ENCODE data around the gene ATP8A2. TPM values are rescaled to one million over a fixed set of nuclear protein-coding genes. Genes with fewer than 3 reads are reported as not detected.
"Not testable (repeated sequence)": the region's sequence is repeated elsewhere in the genome, so short reads cannot be mapped to it uniquely, and the experiment has no call there.

Gene ATP8A2
- total RNA-seq, 2 experiments from 2014 or later, result 0.92 to 0.94 TPM

GRCh38 chr13:26061256-26061655 lies 689.5 kb downstream of the ATP8A2 start:
- DNase-seq (no peak), ATAC-seq (no peak)
- intact Hi-C loops (cut with micrococcal nuclease), result loop anchor here (5.0 kb wide), 2 partner anchors 234 to 489 kb away; no protein-coding TSS in a partner anchor
- no peaks in the 10 kb centered on the region for H3K4me1 Mint-ChIP-seq (ENCODE audit: low read depth)
- H3K4me3 Mint-ChIP-seq, result no peak overlapping the region
- no peak overlapping the region for H3K27ac Mint-ChIP-seq
- H3K27me3 Mint-ChIP-seq, result no peaks in the 10 kb centered on the region
- no peak for TF ChIP-seq CTCF (IDR thresholded peaks at IDR 0.05)
- H3K9me3 Mint-ChIP-seq, result no peaks in the 10 kb centered on the region
- ChIA-PET CTCF (interaction anchor here (1.2 kb wide), 1 partner anchor 231 kb away, joined by 3 read pairs; no protein-coding TSS in a partner anchor), POLR2A (no interaction called here)
- no peaks in the 10 kb centered on the region for H3K36me3 Mint-ChIP-seq (ENCODE audit: low read depth)

- ChIA-PET CTCF (interaction anchor here (0.8 to 1.7 kb wide), 5 partner anchors 25 to 487 kb away, joined by 3 to 5 read pairs (median 4); no protein-coding TSS in a partner anchor), POLR2A (no interaction called here)
- Mint-ChIP-seq H3K27ac (no peak overlapping the region), H3K4me1 (ENCODE audit: low read depth) (no peaks in the 10 kb centered on the region), H3K27me3 (no peaks in the 10 kb centered on the region), H3K36me3 (ENCODE audit: low read depth) (no peaks in the 10 kb centered on the region), H3K4me3 (no peak overlapping the region), H3K9me3 (no peaks in the 10 kb centered on the region)
- ATAC-seq (no peak), DNase-seq (no peak)
- no peak for TF ChIP-seq CTCF (IDR thresholded peaks at IDR 0.05)
- intact Hi-C loops (cut with micrococcal nuclease), result loop anchor here (5.0 kb wide), 2 partner anchors 235 to 490 kb away; no protein-coding TSS in a partner anchor
Observed at GRCh38 chr13:26061947-26062346, 690.2 kb downstream of the ATP8A2 start.

DNA sequence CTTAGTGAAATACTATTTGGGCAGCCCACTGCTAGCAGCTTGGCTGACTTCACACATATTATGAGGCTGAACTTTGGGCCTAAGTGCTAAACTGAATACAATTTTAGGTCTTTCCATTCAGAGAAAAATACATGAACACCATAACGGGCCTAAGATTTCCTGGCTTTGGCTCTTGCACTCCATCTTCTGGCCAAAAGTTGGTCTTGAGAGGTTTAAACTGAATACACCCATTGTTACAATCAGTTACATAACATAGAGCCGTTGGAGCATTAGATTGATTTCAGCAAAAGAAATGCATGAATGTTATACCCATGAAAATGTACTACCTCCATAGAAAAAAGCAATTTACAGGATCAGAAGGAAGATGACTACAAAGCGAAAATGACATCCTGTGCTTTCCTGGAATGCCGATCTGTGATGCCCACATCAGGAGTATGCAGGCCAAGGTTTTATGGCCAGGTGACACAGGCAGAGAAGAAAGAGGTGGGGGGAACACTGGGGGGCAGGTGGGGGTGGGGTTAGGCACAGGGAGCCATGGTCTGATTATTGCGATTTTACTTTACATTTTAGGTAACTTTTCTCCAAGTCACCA lies 691.2 kb downstream of the ATP8A2 start:
- peak; percentile 67 for TF ChIP-seq CTCF (IDR thresholded peaks at IDR 0.05)
- Mint-ChIP-seq H3K9me3 (no peaks in the 10 kb centered on the region), H3K4me1 (ENCODE audit: low read depth) (no peaks in the 10 kb centered on the region), H3K27ac (no peak overlapping the region), H3K27me3 (no peaks in the 10 kb centered on the region), H3K36me3 (ENCODE audit: low read depth) (no peaks in the 10 kb centered on the region), H3K4me3 (no peak overlapping the region)
- ATAC-seq (peak; percentile 42), DNase-seq (peak; percentile 58)
- ChIA-PET POLR2A (no interaction called here), CTCF (interaction anchor here (0.6 to 1.7 kb wide), 5 partner anchors 36 to 488 kb away, joined by 3 to 5 read pairs (median 4); no protein-coding TSS in a partner anchor)
- intact Hi-C loops (cut with micrococcal nuclease), result loop anchor here (5.0 kb wide), 2 partner anchors 236 to 491 kb away; no protein-coding TSS in a partner anchor

DNA sequence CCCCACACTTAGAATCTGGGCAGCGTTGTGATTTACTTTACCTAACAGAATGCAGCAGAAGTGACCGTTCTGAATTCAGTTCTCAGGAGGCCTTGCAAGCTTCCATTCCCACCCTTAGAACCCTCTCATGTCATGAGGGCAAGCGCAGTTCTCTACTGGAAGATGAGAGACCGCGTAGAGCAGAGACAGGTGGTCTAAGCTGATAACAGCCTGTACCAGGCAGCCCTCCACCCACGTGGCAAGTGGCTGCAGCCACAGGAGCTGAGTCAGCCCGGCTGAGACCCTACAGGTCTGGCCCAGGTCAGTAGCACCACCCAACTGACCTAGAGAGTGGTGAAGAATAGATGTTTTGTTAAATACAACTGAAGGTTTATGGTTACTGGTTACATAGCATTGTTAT lies 694.7 kb downstream of the ATP8A2 start:
- intact Hi-C loops (cut with micrococcal nuclease); POLR2A ChIA-PET; H3K9me3 Mint-ChIP-seq; DNase-seq; H3K36me3 Mint-ChIP-seq (ENCODE audit: low read depth); H3K27ac Mint-ChIP-seq; H3K4me1 Mint-ChIP-seq (ENCODE audit: low read depth); H3K27me3 Mint-ChIP-seq; H3K4me3 Mint-ChIP-seq; ATAC-seq: not testable (repeated sequence)
- CTCF ChIA-PET, result interaction anchor here (0.6 to 2.8 kb wide), 2 partner anchors 261 to 492 kb away, joined by 3 to 11 read pairs; no protein-coding TSS in a partner anchor

- peaks cover 14% of the 10 kb centered on the region for H3K27me3 Mint-ChIP-seq
- TF ChIP-seq CTCF (IDR thresholded peaks at IDR 0.05), result no peak
- POLR2A ChIA-PET, result no interaction called here
- ATAC-seq, result no peak
- CTCF ChIA-PET, result interaction anchor here (1.2 to 2.8 kb wide), 3 partner anchors 239 to 493 kb away, joined by 3 to 11 read pairs (median 4); no protein-coding TSS in a partner anchor
- intact Hi-C loops (cut with micrococcal nuclease), result no loop called here
- no peak overlapping the region for H3K4me3 Mint-ChIP-seq
- no peaks in the 10 kb centered on the region for H3K9me3 Mint-ChIP-seq
- H3K36me3 Mint-ChIP-seq (ENCODE audit: low read depth), result no peaks in the 10 kb centered on the region
- no peak for DNase-seq
- no peaks in the 10 kb centered on the region for H3K4me1 Mint-ChIP-seq (ENCODE audit: low read depth)
- H3K27ac Mint-ChIP-seq, result no peak overlapping the region
Observed at GRCh38 chr13:26067601-26068000, 695.8 kb downstream of the ATP8A2 start.

GRCh38 chr13:26068372-26068771 lies 696.6 kb downstream of the ATP8A2 start:
- ATAC-seq; intact Hi-C loops (cut with micrococcal nuclease); DNase-seq; H3K4me3 Mint-ChIP-seq; H3K4me1 Mint-ChIP-seq (ENCODE audit: low read depth); POLR2A ChIA-PET; H3K36me3 Mint-ChIP-seq (ENCODE audit: low read depth); H3K9me3 Mint-ChIP-seq; H3K27ac Mint-ChIP-seq: not testable (repeated sequence)
- CTCF ChIA-PET, result interaction anchor here (1.3 kb wide), 1 partner anchor 494 kb away, joined by 3 read pairs; no protein-coding TSS in a partner anchor
- peaks cover 14% of the 10 kb centered on the region for H3K27me3 Mint-ChIP-seq

DNA sequence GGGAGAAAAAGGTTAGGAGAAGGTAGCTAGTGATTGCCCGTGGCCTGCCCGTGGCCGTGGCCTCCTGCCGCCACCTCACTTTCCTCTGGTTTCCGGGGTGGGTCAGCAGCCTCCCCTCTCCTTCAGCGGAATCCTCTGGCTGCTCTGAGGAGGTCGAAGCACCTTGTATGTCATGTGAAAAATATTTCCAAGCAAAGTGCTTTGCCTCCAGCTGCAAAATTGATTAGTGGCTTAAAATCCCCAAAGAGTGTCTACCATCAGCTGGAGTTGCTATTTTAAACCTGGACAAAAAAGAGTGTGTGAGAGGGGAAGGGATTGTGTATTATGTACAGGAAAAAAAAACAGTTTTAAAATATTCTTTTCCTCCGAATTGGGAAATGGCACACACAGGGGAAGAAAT lies 697.9 kb downstream of the ATP8A2 start:
- POLR2A ChIA-PET; H3K9me3 Mint-ChIP-seq; DNase-seq; H3K4me1 Mint-ChIP-seq (ENCODE audit: low read depth); H3K36me3 Mint-ChIP-seq (ENCODE audit: low read depth); CTCF ChIA-PET; H3K4me3 Mint-ChIP-seq; H3K27ac Mint-ChIP-seq; intact Hi-C loops (cut with micrococcal nuclease); ATAC-seq: not testable (repeated sequence)
- peaks cover 14% of the 10 kb centered on the region for H3K27me3 Mint-ChIP-seq
